Measurements from ENCODE around the gene MCOLN2. TPM values are rescaled to one million over a fixed set of nuclear protein-coding genes. Genes with fewer than 3 reads are reported as not detected.
"Not testable (repeated sequence)": the region's sequence is repeated elsewhere in the genome, so short reads cannot be mapped to it uniquely, and the experiment has no call there.

MCOLN2 gene
- total RNA-seq, 1 donor from 2014 or later: 0.96 TPM

GRCh38 chr1:84918726-84919336 is 78.1 kb downstream of the MCOLN2 start:
- H3K27ac Mint-ChIP-seq: no peak overlapping the region
- H3K4me3 Mint-ChIP-seq: no peak overlapping the region
- no peaks in the 10 kb centered on the region for H3K36me3 Mint-ChIP-seq
- DNase-seq (ENCODE audit: low spot score in 2 of 2, unreplicated experiment in 2 of 2): no peak
- H3K4me1 Mint-ChIP-seq: peaks cover under 1% of the 10 kb centered on the region
- TF ChIP-seq, protein P1, sequence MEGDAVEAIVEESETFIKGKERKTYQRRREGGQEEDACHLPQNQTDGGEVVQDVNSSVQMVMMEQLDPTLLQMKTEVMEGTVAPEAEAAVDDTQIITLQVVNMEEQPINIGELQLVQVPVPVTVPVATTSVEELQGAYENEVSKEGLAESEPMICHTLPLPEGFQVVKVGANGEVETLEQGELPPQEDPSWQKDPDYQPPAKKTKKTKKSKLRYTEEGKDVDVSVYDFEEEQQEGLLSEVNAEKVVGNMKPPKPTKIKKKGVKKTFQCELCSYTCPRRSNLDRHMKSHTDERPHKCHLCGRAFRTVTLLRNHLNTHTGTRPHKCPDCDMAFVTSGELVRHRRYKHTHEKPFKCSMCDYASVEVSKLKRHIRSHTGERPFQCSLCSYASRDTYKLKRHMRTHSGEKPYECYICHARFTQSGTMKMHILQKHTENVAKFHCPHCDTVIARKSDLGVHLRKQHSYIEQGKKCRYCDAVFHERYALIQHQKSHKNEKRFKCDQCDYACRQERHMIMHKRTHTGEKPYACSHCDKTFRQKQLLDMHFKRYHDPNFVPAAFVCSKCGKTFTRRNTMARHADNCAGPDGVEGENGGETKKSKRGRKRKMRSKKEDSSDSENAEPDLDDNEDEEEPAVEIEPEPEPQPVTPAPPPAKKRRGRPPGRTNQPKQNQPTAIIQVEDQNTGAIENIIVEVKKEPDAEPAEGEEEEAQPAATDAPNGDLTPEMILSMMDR (IDR thresholded peaks at IDR 0.05; ENCODE audit: unreplicated experiment): no peak
- no peaks in the 10 kb centered on the region for H3K9me3 Mint-ChIP-seq
- H3K27me3 Mint-ChIP-seq (ENCODE audit: low read depth): peaks cover 7% of the 10 kb centered on the region

- peaks cover 12% of the 10 kb centered on the region for H3K4me1 Mint-ChIP-seq
- H3K27me3 Mint-ChIP-seq (ENCODE audit: low read depth): peaks cover 7% of the 10 kb centered on the region
- no peaks in the 10 kb centered on the region for H3K9me3 Mint-ChIP-seq
- H3K27ac Mint-ChIP-seq: no peak overlapping the region
- no peak overlapping the region for H3K4me3 Mint-ChIP-seq
- DNase-seq (ENCODE audit: low spot score in 2 of 2, unreplicated experiment in 2 of 2): no peak
- TF ChIP-seq, protein P1 (IDR thresholded peaks at IDR 0.05; ENCODE audit: unreplicated experiment): no peak
- H3K36me3 Mint-ChIP-seq: no peaks in the 10 kb centered on the region
Measured at GRCh38 chr1:84916897-84917296, 80.0 kb downstream of the MCOLN2 start.

DNA sequence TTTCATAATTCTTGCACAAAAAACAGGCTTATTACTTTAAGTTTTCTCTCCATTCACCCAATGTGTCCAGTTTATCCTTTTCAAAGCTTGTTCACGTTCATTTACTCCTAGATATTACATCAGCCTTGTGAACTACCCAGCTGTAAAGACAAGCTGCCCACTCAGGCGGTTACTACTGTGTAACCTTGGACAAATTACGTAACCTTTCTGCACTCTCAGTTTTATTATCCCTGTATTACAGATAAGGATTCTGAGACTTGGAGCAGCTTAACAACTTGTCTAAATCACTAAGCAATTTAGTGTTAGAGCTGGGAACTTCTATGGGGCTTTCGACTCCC is 83.4 kb downstream of the MCOLN2 start:
- TF ChIP-seq, protein P1 (IDR thresholded peaks at IDR 0.05; ENCODE audit: unreplicated experiment): no peak
- peaks cover 7% of the 10 kb centered on the region for H3K27me3 Mint-ChIP-seq (ENCODE audit: low read depth)
- H3K9me3 Mint-ChIP-seq: no peaks in the 10 kb centered on the region
- DNase-seq (ENCODE audit: low spot score in 2 of 2, unreplicated experiment in 2 of 2): no peak
- H3K4me3 Mint-ChIP-seq: no peak overlapping the region
- H3K36me3 Mint-ChIP-seq: no peaks in the 10 kb centered on the region
- H3K4me1 Mint-ChIP-seq: peaks cover 12% of the 10 kb centered on the region
- H3K27ac Mint-ChIP-seq: no peak overlapping the region

DNA sequence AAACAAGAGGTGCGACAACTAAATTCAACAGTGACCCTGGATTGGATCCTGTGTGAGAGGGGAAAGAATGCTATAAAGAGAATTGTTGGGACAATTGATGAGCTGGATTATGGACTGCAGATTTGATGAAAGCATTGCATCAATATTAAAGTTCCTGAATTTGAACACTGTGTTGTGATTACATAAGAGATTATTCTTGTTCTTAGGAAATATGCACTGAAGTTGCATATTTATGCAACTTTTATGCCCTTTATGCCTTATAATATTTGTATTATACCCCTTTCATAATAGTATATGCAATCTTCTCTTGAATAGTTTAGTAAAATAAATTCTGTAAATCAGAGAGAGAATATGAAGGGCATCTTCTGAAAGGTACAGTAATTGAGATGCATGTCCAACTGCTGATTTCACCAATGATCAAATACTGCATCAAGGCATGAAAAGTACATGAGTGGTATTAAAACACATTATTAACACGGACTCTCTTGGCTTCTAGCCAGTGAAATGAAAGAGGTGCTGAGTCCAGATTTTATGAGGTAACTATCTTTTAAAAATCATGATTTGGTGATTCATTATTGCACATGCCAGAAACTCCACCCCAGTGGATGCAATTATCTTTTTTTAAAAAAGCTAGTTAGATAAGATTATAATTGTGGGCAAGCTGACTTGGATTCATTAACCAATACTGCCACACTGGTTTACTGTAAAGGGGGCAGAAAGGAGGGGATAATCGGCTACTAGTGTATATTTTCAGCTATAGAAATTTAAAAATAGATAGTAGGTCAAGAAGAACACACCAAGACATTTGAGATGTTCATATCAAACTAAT is 84.0 kb downstream of the MCOLN2 start:
- TF ChIP-seq, protein P1 (IDR thresholded peaks at IDR 0.05; ENCODE audit: unreplicated experiment): no peak
- no peak for DNase-seq (ENCODE audit: low spot score in 2 of 2, unreplicated experiment in 2 of 2)
- H3K27me3 Mint-ChIP-seq (ENCODE audit: low read depth): peaks cover 3% of the 10 kb centered on the region
- no peaks in the 10 kb centered on the region for H3K9me3 Mint-ChIP-seq
- no peak overlapping the region for H3K27ac Mint-ChIP-seq
- H3K36me3 Mint-ChIP-seq: no peaks in the 10 kb centered on the region
- peaks cover 12% of the 10 kb centered on the region for H3K4me1 Mint-ChIP-seq
- no peak overlapping the region for H3K4me3 Mint-ChIP-seq

DNA sequence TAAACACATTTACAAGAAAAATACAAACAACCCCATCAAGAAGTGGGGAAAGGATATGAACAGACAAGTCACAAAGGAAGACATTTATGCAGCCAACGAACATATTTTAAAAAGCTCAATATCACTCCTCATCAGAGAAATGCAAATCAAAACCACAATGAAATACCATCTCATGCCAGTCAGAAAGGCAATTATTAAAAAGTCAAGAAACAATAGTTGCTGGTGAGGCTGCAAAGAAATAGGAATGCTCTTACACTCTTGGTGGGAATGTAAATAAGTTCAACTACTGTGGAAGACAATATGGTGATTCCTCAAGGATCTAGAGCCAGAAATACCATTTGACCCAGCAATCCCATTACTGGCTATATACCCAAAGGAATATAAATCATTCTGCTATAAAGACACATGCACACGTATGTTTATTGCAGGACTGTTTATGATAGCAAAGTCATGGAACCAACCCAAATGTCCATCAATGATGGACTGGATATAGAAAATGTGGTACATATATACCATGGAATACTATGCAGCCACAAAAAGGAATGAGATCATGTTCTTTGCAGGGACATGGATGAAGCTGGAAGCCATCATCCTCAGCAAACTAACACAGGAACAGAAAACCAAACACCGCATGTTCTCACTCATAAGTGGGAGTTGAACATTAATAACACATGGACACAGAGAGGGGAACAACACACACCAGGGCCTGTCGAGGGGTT is 88.0 kb downstream of the MCOLN2 start:
- H3K4me1 Mint-ChIP-seq: peaks cover 16% of the 10 kb centered on the region
- H3K27ac Mint-ChIP-seq; H3K36me3 Mint-ChIP-seq; DNase-seq (ENCODE audit: low spot score in 2 of 2, unreplicated experiment in 2 of 2); H3K4me3 Mint-ChIP-seq; H3K9me3 Mint-ChIP-seq; H3K27me3 Mint-ChIP-seq (ENCODE audit: low read depth): not testable (repeated sequence)
